ENCODE data around the gene EXOSC2.

Gene EXOSC2
- total RNA-seq = 44.2 to 76.0 (median 70.5) reads per million in 4 donors

DNA sequence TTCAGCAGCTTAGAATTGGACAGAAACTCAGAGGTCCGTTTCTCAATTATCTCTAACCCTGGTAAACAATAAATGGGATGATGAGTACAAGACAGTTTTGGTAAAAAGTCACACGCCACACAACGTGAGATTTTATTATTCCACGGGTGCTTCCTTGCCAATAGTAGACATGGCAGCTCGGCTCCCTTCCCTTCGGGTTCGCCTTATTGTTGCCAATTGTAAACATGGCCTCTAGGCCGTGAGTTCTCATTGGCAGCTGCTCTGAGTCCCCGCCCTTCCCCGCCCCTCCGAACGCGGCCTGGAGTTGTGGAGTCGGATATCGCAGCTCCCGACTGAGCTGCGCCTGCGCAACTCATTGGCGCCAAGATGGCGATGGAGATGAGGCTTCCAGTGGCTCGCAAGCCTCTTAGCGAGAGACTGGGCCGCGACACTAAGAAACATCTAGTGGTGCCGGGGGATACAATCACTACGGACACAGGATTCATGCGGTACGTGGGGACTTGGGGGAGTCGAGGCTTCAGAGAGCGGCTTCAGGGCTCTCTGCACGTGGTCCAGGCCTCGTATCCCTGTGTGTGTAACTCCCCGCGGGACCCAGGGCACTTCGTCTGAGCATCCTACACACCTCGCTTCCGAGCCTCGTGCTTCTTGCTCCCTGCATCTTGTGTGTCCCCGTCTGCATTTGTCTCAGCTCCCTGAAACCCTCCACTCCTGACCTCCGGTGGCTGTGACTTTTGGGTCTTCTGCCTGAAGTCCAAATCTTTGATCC is at the start of gene EXOSC2:
Gene EXOSC2, plus strand, starts transcription at position 355 of the 766 bp plus-strand sequence. Its CDS starts 12 bp downstream, at position 367.
- peak; percentile 96 to 98 (median 97) for DNase-seq

DNA sequence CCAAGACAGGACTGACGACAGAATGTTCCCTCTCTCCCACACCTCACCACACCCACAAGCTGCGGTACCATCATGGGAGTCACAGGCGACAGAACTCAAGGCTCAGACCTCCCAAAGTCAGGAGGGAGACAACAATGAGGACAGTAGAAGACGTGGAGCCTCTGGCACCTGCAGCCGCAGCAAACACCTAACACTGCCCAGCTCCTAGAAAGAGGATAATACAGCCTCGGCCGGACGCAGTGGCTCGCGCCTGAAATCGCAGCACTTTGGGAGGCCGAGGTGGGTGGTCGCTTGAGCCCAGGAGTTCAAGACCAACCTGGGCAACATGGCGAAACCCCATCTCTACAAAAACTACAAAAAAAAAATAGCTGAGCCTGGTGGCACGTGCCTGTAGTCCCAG is 42.4 kb upstream of the EXOSC2 start:
- DNase-seq = no peak

DNA sequence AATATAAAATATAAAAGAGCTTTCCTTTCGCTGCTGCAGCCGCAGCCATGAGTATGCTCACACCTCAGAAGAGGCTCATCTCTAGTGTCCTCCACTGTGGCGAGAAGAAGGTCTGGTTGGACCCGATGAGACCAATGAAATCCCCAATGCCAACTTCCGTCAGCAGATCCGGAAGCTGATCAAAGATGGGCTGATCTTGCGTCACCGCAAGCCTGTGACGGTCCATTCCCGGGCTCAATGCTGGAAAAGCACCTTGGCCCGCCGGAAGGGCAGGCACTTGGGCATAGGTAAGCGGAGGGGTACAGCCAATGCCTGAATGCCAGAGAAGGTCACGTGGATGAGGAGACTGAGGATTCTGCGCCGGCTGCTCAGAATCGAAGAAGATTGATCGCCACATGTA is 41.8 kb upstream of the EXOSC2 start:
- no peak for DNase-seq

GRCh38 chr9:130654879-130655278 is 38.7 kb upstream of the EXOSC2 start:
- DNase-seq = no peak

DNA sequence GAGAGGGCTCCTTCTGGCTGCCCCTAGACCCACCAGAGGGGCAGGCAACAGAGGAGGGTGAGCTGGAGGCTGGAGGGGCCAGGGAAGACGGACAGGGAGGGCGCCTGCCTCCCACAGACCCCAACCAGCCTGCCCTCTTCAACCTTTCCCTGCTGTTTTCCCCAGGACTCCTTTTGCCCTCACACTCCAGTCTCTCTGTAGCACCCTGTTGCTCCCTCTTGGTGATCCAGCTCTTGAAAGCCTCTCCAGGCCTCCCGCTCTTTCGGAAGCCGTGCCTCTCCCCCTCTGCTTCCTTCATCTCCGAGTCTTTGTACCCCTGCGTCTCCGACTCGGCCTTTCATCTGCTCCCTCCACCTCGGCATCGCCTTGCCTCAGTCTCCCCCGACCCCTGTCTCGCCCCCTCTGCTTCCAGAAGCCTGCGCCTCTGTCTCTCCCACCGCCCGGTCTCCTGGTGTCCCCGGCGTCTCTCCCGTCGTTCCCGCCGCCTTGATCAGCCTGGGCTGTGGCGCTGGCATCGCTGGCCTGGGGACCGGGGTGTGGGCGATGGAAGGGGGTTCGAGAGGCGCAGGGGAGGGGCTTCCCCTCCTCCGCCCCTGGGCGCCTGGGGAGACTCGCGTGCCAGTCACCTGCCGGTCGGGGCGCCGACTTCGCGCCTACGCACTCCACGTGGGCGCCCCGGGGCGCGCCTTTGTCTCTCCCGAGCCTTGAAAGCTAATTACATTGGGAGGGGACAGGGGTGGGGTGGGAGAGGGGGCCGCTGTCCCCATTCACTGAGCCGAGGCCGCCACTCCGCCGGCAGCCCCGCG is 34.5 kb upstream of the EXOSC2 start:
- no peak for DNase-seq

DNA sequence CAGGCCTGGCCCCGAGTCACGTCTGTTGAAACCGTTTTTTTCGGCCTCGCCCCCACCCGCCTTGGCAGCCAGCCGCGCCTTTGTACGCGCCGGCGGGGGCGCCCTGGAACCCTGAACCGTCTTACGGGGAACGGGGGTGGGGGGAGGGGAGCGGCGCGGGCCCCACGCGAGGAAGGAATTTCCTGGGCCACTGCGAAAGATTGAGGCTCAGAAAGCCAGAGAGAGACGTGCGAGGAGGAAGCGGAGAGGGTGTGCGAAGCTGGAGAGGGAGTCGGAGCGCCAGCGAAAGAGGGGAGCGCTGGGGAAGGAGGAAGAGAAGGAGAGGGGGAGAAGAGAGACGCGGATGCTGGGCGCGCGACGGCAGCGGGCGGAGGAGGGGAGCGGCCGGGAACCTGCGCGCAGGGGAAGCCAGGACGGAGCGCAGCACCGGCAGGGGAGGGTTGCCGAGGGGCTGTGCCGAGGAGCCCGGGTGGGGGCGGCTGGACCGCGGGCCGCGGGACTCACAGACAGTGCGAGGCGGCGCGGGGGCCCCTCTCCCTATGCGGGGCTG is 33.8 kb upstream of the EXOSC2 start:
- no peak for DNase-seq

DNA sequence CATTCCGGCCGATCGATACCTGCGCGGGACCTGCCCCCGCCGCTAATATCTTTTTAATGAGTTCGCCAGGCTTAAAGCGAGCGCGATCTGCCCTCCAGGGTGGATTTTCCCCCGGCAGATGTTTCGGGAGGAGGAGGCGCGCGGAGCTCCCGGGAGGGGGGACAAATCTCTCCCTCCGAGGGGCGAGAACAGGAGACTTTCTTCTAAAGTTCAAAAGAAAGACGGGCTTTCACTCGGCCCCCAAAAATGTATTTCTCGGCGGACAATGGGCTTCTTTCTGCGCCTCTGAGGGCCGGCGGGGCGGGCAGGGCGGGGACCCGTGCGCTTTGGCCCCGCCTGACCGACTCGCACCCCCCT is 33.3 kb upstream of the EXOSC2 start:
- no peak for DNase-seq

DNA sequence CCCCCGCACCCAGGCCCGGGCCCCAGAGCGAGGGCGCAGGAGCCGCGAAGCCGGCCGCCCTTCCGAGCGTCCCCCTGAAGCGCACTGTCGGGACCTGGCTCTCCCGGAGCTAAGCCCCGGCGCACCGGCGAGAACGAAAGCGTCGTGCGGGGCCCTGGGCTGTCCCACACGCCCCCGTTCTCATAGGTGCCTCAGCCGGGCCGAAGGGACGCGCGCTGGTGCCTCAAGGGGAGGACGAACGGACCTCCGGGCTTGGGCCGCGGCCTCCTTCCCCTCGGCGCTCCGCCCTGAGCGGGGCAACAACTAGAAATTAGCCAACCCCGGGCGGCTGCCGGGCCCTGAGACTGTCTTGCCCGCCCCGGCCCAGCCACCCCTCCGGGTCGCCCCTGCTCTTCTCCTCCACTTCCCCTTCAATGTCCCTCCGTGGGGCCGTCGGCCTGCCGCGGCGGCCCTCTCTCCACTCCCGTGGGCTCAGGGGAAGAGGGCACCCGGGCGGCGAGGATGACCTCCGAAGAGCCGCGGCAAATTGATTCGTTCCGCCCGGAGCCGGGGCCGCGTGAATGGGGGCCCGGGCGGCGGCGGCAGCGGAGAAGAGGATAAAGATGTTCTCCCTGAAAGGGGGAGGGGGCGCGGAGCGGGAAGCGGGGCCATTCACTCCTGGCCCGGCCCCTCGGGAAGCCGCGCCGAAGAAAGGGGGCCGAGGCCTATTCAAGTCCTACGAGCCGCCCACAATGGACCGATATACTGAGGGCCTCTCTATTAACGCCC is 32.7 kb upstream of the EXOSC2 start:
- no peak for DNase-seq

DNA sequence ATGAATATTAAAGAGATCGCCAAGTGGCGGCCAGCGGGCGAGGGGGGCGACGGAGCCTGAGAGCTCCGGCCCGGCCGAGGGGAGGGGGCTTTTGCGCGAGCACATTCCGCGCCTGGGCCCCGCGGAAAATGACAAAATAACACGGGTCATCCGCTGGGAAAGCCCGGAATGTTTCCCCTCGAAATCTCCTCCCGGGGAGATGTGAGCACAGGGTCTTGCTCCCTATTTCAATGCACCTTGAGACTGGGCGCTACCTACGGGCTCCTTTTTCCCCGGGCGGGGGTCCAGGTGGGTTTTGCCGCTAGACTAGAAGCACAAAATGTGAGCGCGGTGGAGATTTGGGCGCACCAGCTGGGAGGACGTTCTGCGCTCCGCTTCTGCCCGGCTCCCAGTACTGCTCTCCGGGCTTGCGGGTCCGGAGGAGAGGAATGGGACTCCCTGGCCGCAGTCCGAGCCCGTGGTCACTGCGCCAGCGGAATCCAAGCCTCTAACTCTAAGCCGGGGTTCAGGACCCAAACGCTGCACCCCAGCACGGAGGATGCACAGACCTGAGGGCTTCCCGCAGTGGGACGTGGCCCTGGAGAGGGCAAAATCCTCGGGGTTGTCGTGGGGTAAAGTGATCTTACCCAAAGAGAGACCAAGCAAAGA is 32.0 kb upstream of the EXOSC2 start:
- no peak for DNase-seq

- DNase-seq = no peak
These were observed 31.2 kb upstream of the EXOSC2 start for GRCh38 chr9:130662099-130662969.

GRCh38 chr9:130662970-130663257 is 30.7 kb upstream of the EXOSC2 start:
- no peak for DNase-seq

GRCh38 chr9:130663258-130663976 is 30.2 kb upstream of the EXOSC2 start:
- no peak for DNase-seq

- no peak for DNase-seq
These were observed 29.7 kb upstream of the EXOSC2 start for GRCh38 chr9:130663977-130664250.

- DNase-seq = no peak
These were observed 29.1 kb upstream of the EXOSC2 start, which contains the start of gene PRDM12 for GRCh38 chr9:130664251-130665028. Gene PRDM12, plus strand, starts transcription at chr9:130664594. Its CDS starts 60 bp downstream, at chr9:130664654.

GRCh38 chr9:130665029-130665430 is 28.6 kb upstream of the EXOSC2 start:
- no peak for DNase-seq

- DNase-seq = no peak
These were observed 27.9 kb upstream of the EXOSC2 start for GRCh38 chr9:130665431-130666392.

- DNase-seq = no peak
These were observed 27.0 kb upstream of the EXOSC2 start for GRCh38 chr9:130666393-130667119.

DNA sequence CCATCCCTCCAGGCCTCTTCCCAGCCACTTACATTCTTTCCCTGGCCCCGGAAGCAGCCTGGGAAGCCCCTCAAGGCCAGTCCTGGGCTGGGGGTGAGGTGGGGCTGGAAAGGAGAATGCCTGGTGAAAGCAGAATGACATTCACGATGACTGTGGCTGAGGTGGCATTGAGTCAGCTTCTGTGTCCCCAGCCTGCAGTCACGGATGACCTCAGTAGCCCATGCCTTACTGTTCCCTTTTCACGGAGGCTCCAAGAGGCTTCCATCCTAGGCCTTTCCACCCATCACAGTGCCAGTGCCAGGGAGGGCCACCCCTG is 26.5 kb upstream of the EXOSC2 start:
- DNase-seq = no peak

GRCh38 chr9:130668196-130668595 is 25.4 kb upstream of the EXOSC2 start:
- DNase-seq = no peak
